Naive thymus-derived CD4-positive, alpha-beta T cell (primary cell): ENCODE results near the gene TYW1. TPM values are rescaled to one million over a fixed set of nuclear protein-coding genes. Genes with fewer than 3 reads are reported as not detected.
"Not testable (repeated sequence)": the region's sequence is repeated elsewhere in the genome, so short reads cannot be mapped to it uniquely, and the experiment has no call there.

Experiments
- ATAC-seq: fragments of 150-1000 bp; cut with Tn5 transposase; 2 replicates; pipeline ENCODE4 v1.10.0; 2021; ENCODE audit warnings: mild to moderate bottlenecking, moderate library complexity
- CTCF ChIA-PET: fragments of 350-600 bp; sonication (Branson Sonifier 250); formaldehyde crosslinking; loops from one replicate; lab custom pipeline; 2021; ENCODE audit warnings: antibody characterized with exemption; lab: Charles Lee
- POLR2A ChIA-PET: fragments of 350-600 bp; sonication (Branson Sonifier 250); formaldehyde crosslinking; loops from one replicate; lab custom pipeline; 2021; ENCODE audit warnings: antibody characterized with exemption, inconsistent platforms; lab: Charles Lee
- DNase-seq, 9 donors: peaks; one replicate each; pipeline versions ENCODE4 v3.0.0 to v3.0.0-alpha.2; 2020 to 2022; ENCODE audit warnings: mixed read lengths in 1 of 9
- H3K27ac ChIP-seq: one replicate; pipeline ENCODE4 v1.7.0; 2013; ENCODE audit warnings: mild to moderate bottlenecking, low read depth, low read length, moderate library complexity
- H3K27me3 ChIP-seq, 2 donors: one replicate each; pipeline ENCODE4 v1.7.0; 2013; ENCODE audit warnings: low read length in 2 of 2, mild to moderate bottlenecking in 2 of 2, moderate library complexity in 2 of 2; ENCODE audit not compliant: control insufficient read depth in 2 of 2, insufficient read depth in 2 of 2
- H3K36me3 ChIP-seq, 3 experiments: 1 replicate in 2 of 3; 2 replicates in 1 of 3; pipeline ENCODE4 v1.7.0; 2013; ENCODE audit warnings: low read length in 3 of 3, mild to moderate bottlenecking in 3 of 3, moderate library complexity in 1 of 3; ENCODE audit not compliant: insufficient read depth in 3 of 3, control insufficient read depth in 2 of 3
- H3K4me1 ChIP-seq, 2 donors: one replicate each; pipeline ENCODE4 v1.7.0; 2013; ENCODE audit warnings: low read length in 2 of 2, mild to moderate bottlenecking in 2 of 2, moderate library complexity in 1 of 2; ENCODE audit not compliant: control insufficient read depth in 2 of 2, insufficient read depth in 2 of 2
- H3K4me3 ChIP-seq: 2 replicates; pipeline ENCODE4 v1.7.0; 2013; ENCODE audit warnings: mild to moderate bottlenecking, low read length
- H3K9me3 ChIP-seq, 3 experiments: 1 replicate in 2 of 3; 2 replicates in 1 of 3; pipeline ENCODE4 v1.7.0; 2013; ENCODE audit warnings: low read length in 3 of 3; ENCODE audit not compliant: control insufficient read depth in 2 of 3
- H3K27ac Mint-ChIP-seq, 9 donors: one replicate each; pipeline ENCODE4 v1.8.0; 2020 to 2022; ENCODE audit warnings: mixed read lengths in 9 of 9, mild to moderate bottlenecking in 8 of 9, moderate library complexity in 5 of 9, inconsistent platforms in 2 of 9
- H3K27me3 Mint-ChIP-seq, 5 donors: one replicate each; pipeline ENCODE4 v1.8.0; 2021 to 2022; ENCODE audit warnings: mixed read lengths in 5 of 5, mild to moderate bottlenecking in 1 of 5
- H3K36me3 Mint-ChIP-seq, 5 donors: one replicate each; pipeline ENCODE4 v1.8.0; 2020 to 2022; ENCODE audit warnings: mixed read lengths in 5 of 5, mild to moderate bottlenecking in 3 of 5, inconsistent platforms in 1 of 5
- H3K4me1 Mint-ChIP-seq, 7 donors: one replicate each; pipeline ENCODE4 v1.8.0; 2020 to 2022; ENCODE audit warnings: mixed read lengths in 7 of 7, mild to moderate bottlenecking in 3 of 7, inconsistent platforms in 1 of 7
- H3K4me3 Mint-ChIP-seq, 10 donors: one replicate each; pipeline ENCODE4 v1.8.0; 2020 to 2022; ENCODE audit warnings: mild to moderate bottlenecking in 10 of 10, mixed read lengths in 10 of 10, moderate library complexity in 6 of 10, inconsistent platforms in 2 of 10
- H3K9me3 Mint-ChIP-seq, 11 donors: one replicate each; pipeline ENCODE4 v1.8.0; 2020 to 2022; ENCODE audit warnings: mixed read lengths in 11 of 11, mild to moderate bottlenecking in 4 of 11, inconsistent platforms in 1 of 11, moderate library complexity in 1 of 11
- intact Hi-C, 2 donors: fragments of 100-400 bp; cut with micrococcal nuclease; formaldehyde crosslinking; loops; one replicate each; pipeline ENCODE4 v1.15.1; 2023
- polyA plus RNA-seq, 2 donors: library from polyadenylated mRNA; unstranded; fragments of 300-500 nt; fragmentation: Illumina TruSeq; gene quantifications; one replicate each; pipeline ENCODE4 v1.2.3, GENCODE V29; 2021
- total RNA-seq, 6 experiments: library from RNA in 5 of 6; stranded (reverse) in 5 of 6; gene quantifications; 1 replicate in 5 of 6; 2 replicates in 1 of 6; pipeline ENCODE4 v1.2.3 and lab custom pipeline; 2021 to 2026

TYW1 gene
- total and polyA plus RNA-seq, 7 experiments from 2014 or later, result 20.2 to 29.4 (median 25.0) TPM

- H3K4me1 ChIP-seq, intact Hi-C loops, DNase-seq, H3K9me3 ChIP-seq, H3K27ac Mint-ChIP-seq, POLR2A ChIA-PET, ATAC-seq, H3K36me3 ChIP-seq, CTCF ChIA-PET, H3K4me3 ChIP-seq, H3K27me3 ChIP-seq, H3K4me1 Mint-ChIP-seq, H3K4me3 Mint-ChIP-seq, H3K27me3 Mint-ChIP-seq, H3K27ac ChIP-seq: not testable (repeated sequence)
- Mint-ChIP-seq H3K36me3 (peaks cover 8 to 33% (median 16%) of the 10 kb centered on the region in 5 donors), H3K9me3 (peaks cover 0 to 18% (median 6%) of the 10 kb centered on the region in 11 donors)
Observed at GRCh38 chr7:67255076-67255475, 258.4 kb downstream of the TYW1 start.

- POLR2A ChIA-PET, H3K27ac Mint-ChIP-seq, H3K27ac ChIP-seq, CTCF ChIA-PET, H3K9me3 Mint-ChIP-seq, H3K4me3 ChIP-seq, H3K36me3 ChIP-seq, intact Hi-C loops, DNase-seq, H3K4me1 ChIP-seq, H3K27me3 Mint-ChIP-seq, ATAC-seq, H3K9me3 ChIP-seq, H3K4me3 Mint-ChIP-seq, H3K27me3 ChIP-seq: not testable (repeated sequence)
- peaks cover 0 to 21% (median 4%) of the 10 kb centered on the region in 7 donors for H3K4me1 Mint-ChIP-seq
- peaks cover 7 to 38% (median 21%) of the 10 kb centered on the region in 5 donors for H3K36me3 Mint-ChIP-seq
Observed at GRCh38 chr7:67257779-67258178, 261.1 kb downstream of the TYW1 start.

- peaks cover 9 to 40% (median 24%) of the 10 kb centered on the region in 5 donors for H3K36me3 Mint-ChIP-seq
- H3K4me3 ChIP-seq, H3K27me3 ChIP-seq, H3K4me1 ChIP-seq, H3K27ac Mint-ChIP-seq, H3K9me3 ChIP-seq, POLR2A ChIA-PET, intact Hi-C loops, H3K4me3 Mint-ChIP-seq, H3K9me3 Mint-ChIP-seq, H3K27me3 Mint-ChIP-seq, DNase-seq, H3K27ac ChIP-seq, H3K36me3 ChIP-seq, ATAC-seq: not testable (repeated sequence)
- H3K4me1 Mint-ChIP-seq, result peaks cover 0 to 21% (median 6%) of the 10 kb centered on the region in 7 donors
- CTCF ChIA-PET, result interaction anchor here (0.7 kb wide), 1 partner anchor 18 kb away, joined by 3 read pairs; no protein-coding TSS in a partner anchor
Observed at GRCh38 chr7:67259363-67259762, 262.7 kb downstream of the TYW1 start.

- Mint-ChIP-seq H3K36me3 (peaks cover 7 to 40% (median 23%) of the 10 kb centered on the region in 5 donors), H3K27ac (peak overlapping the region in 3 of 9 donors; percentile 4 to 42 (median 15)), H3K4me1 (peaks cover 0 to 21% (median 6%) of the 10 kb centered on the region in 7 donors)
- ATAC-seq, H3K4me3 Mint-ChIP-seq, POLR2A ChIA-PET, H3K36me3 ChIP-seq, CTCF ChIA-PET, H3K9me3 Mint-ChIP-seq, H3K27me3 Mint-ChIP-seq, H3K4me1 ChIP-seq, H3K27me3 ChIP-seq, H3K9me3 ChIP-seq, H3K27ac ChIP-seq, H3K4me3 ChIP-seq, intact Hi-C loops: not testable (repeated sequence)
- peak in 6 of 9 donors; percentile 2 to 40 (median 18) for DNase-seq
Observed at GRCh38 chr7:67260166-67260586, 263.5 kb downstream of the TYW1 start.

- H3K4me3 Mint-ChIP-seq, H3K4me1 ChIP-seq, H3K9me3 Mint-ChIP-seq, intact Hi-C loops, H3K36me3 ChIP-seq, ATAC-seq, H3K27ac Mint-ChIP-seq, CTCF ChIA-PET, POLR2A ChIA-PET, H3K4me3 ChIP-seq, H3K27me3 ChIP-seq, H3K27me3 Mint-ChIP-seq, H3K27ac ChIP-seq, H3K9me3 ChIP-seq, DNase-seq: not testable (repeated sequence)
- Mint-ChIP-seq H3K36me3 (peaks cover 6 to 27% (median 14%) of the 10 kb centered on the region in 5 donors), H3K4me1 (peaks cover 0 to 17% (median 4%) of the 10 kb centered on the region in 7 donors)
Observed at GRCh38 chr7:67264000-67264399, 267.4 kb downstream of the TYW1 start.

- H3K27me3 Mint-ChIP-seq, H3K27me3 ChIP-seq, H3K36me3 ChIP-seq, H3K4me1 ChIP-seq, CTCF ChIA-PET, H3K4me3 Mint-ChIP-seq, H3K27ac ChIP-seq, H3K27ac Mint-ChIP-seq, POLR2A ChIA-PET, H3K9me3 Mint-ChIP-seq, intact Hi-C loops, H3K9me3 ChIP-seq, H3K4me3 ChIP-seq, H3K4me1 Mint-ChIP-seq, ATAC-seq, DNase-seq: not testable (repeated sequence)
- peaks cover 6 to 18% (median 14%) of the 10 kb centered on the region in 5 donors for H3K36me3 Mint-ChIP-seq
Observed at GRCh38 chr7:67266070-67266469, 269.4 kb downstream of the TYW1 start.

- no peak overlapping the region for H3K4me3 ChIP-seq
- H3K4me1 ChIP-seq, result no peaks in the 10 kb centered on the region
- Mint-ChIP-seq H3K4me1 (peaks cover 0 to 2% (median 0%) of the 10 kb centered on the region in 7 donors), H3K27ac (peak overlapping the region in 1 of 9 donors; percentile 21), H3K36me3 (peaks cover 3 to 23% (median 13%) of the 10 kb centered on the region in 5 donors), H3K27me3 (no peaks in the 10 kb centered on the region), H3K4me3 (no peak overlapping the region), H3K9me3 (peaks cover 0 to 2% (median 0%) of the 10 kb centered on the region in 11 donors)
- H3K27ac ChIP-seq, result no peak overlapping the region
- H3K27me3 ChIP-seq, result no peaks in the 10 kb centered on the region
- H3K36me3 ChIP-seq, result no peaks in the 10 kb centered on the region
- POLR2A ChIA-PET, result no interaction called here
- ATAC-seq, result no peak
- CTCF ChIA-PET, result no interaction called here
- DNase-seq, result no peak
- no peaks in the 10 kb centered on the region for H3K9me3 ChIP-seq
- intact Hi-C loops, result no loop called here
Observed at GRCh38 chr7:67267914-67268313, 271.3 kb downstream of the TYW1 start.
